ENCODE data around the gene HAPSTR1.

Gene HAPSTR1

GRCh38 chr16:9092978-9093344 lies 1.5 kb downstream of the HAPSTR1 start:
- no peak for DNase-seq (ENCODE audit: low read depth in 1 of 2, low spot score in 1 of 2)
- in situ Hi-C loops (cut with HindIII; ENCODE audit: low pct_unique_long_range_greater_than_20kb, low sequenced_read_pairs), result no loop called here
- TF ChIP-seq JUND (IDR thresholded peaks at IDR 0.05; ENCODE audit: low read depth), result no peak

- in situ Hi-C loops (cut with HindIII; ENCODE audit: low pct_unique_long_range_greater_than_20kb, low sequenced_read_pairs), result no loop called here
- no peak for DNase-seq (ENCODE audit: low read depth in 1 of 2, low spot score in 1 of 2)
- no peak for TF ChIP-seq JUND (IDR thresholded peaks at IDR 0.05; ENCODE audit: low read depth)
These were observed 2.8 kb downstream of the HAPSTR1 start for GRCh38 chr16:9094011-9094846.

GRCh38 chr16:9095171-9095570 lies 3.7 kb downstream of the HAPSTR1 start:
- in situ Hi-C loops (cut with HindIII; ENCODE audit: low pct_unique_long_range_greater_than_20kb, low sequenced_read_pairs), result no loop called here
- no peak for TF ChIP-seq JUND (IDR thresholded peaks at IDR 0.05; ENCODE audit: low read depth)
- DNase-seq (ENCODE audit: low read depth in 1 of 2, low spot score in 1 of 2), result no peak

- in situ Hi-C loops (cut with HindIII; ENCODE audit: low pct_unique_long_range_greater_than_20kb, low sequenced_read_pairs), result no loop called here
- DNase-seq (ENCODE audit: low read depth in 1 of 2, low spot score in 1 of 2), result no peak
- no peak for TF ChIP-seq JUND (IDR thresholded peaks at IDR 0.05; ENCODE audit: low read depth)
These were observed 4.4 kb downstream of the HAPSTR1 start for GRCh38 chr16:9095656-9096397.

- TF ChIP-seq JUND (IDR thresholded peaks at IDR 0.05; ENCODE audit: low read depth), result no peak
- DNase-seq (ENCODE audit: low read depth in 1 of 2, low spot score in 1 of 2), result peak in 1 of 2 experiments; percentile 30
- in situ Hi-C loops (cut with HindIII; ENCODE audit: low pct_unique_long_range_greater_than_20kb, low sequenced_read_pairs), result no loop called here
These were observed 5.0 kb downstream of the HAPSTR1 start for GRCh38 chr16:9096416-9096952.

GRCh38 chr16:9097266-9098219 lies 6.1 kb downstream of the HAPSTR1 start:
- no peak for DNase-seq (ENCODE audit: low read depth in 1 of 2, low spot score in 1 of 2)
- TF ChIP-seq JUND (IDR thresholded peaks at IDR 0.05; ENCODE audit: low read depth), result no peak
- in situ Hi-C loops (cut with HindIII; ENCODE audit: low pct_unique_long_range_greater_than_20kb, low sequenced_read_pairs), result no loop called here

GRCh38 chr16:9098377-9099090 lies 7.1 kb downstream of the HAPSTR1 start:
- no peak for DNase-seq (ENCODE audit: low read depth in 1 of 2, low spot score in 1 of 2)
- in situ Hi-C loops (cut with HindIII; ENCODE audit: low pct_unique_long_range_greater_than_20kb, low sequenced_read_pairs), result no loop called here
- no peak for TF ChIP-seq JUND (IDR thresholded peaks at IDR 0.05; ENCODE audit: low read depth)

GRCh38 chr16:9099131-9099625 lies 7.7 kb downstream of the HAPSTR1 start:
- no peak for TF ChIP-seq JUND (IDR thresholded peaks at IDR 0.05; ENCODE audit: low read depth)
- in situ Hi-C loops (cut with HindIII; ENCODE audit: low pct_unique_long_range_greater_than_20kb, low sequenced_read_pairs), result no loop called here
- DNase-seq (ENCODE audit: low read depth in 1 of 2, low spot score in 1 of 2), result peak in 1 of 2 experiments; percentile 52

- no peak for TF ChIP-seq JUND (IDR thresholded peaks at IDR 0.05; ENCODE audit: low read depth)
- in situ Hi-C loops (cut with HindIII; ENCODE audit: low pct_unique_long_range_greater_than_20kb, low sequenced_read_pairs), result no loop called here
- DNase-seq (ENCODE audit: low read depth in 1 of 2, low spot score in 1 of 2), result peak in 1 of 2 experiments; percentile 18
These were observed 10.9 kb downstream of the HAPSTR1 start for GRCh38 chr16:9102379-9102778.

GRCh38 chr16:9102943-9103342 lies 11.5 kb downstream of the HAPSTR1 start:
- TF ChIP-seq JUND (IDR thresholded peaks at IDR 0.05; ENCODE audit: low read depth), result no peak
- DNase-seq (ENCODE audit: low read depth in 1 of 2, low spot score in 1 of 2), result no peak
- in situ Hi-C loops (cut with HindIII; ENCODE audit: low pct_unique_long_range_greater_than_20kb, low sequenced_read_pairs), result no loop called here

GRCh38 chr16:9103546-9103945 lies 12.1 kb downstream of the HAPSTR1 start:
- in situ Hi-C loops (cut with HindIII; ENCODE audit: low pct_unique_long_range_greater_than_20kb, low sequenced_read_pairs), result no loop called here
- no peak for TF ChIP-seq JUND (IDR thresholded peaks at IDR 0.05; ENCODE audit: low read depth)
- no peak for DNase-seq (ENCODE audit: low read depth in 1 of 2, low spot score in 1 of 2)
